HEK293 (cell line): ENCODE results near the gene PPFIA2.

ENCODE experiments used
- CTCF ChIA-PET: fragments of 350-600 bp; formaldehyde crosslinking; extraction: SDS; loops from one replicate; lab custom pipeline; 2021; ENCODE audit warnings: antibody characterized with exemption; lab: Yijun Ruan, JAX
- POLR2A ChIA-PET: fragments of 300-600 bp; formaldehyde crosslinking; extraction: SDS; loops from one replicate; lab custom pipeline; 2020; ENCODE audit warnings: antibody characterized with exemption, inconsistent platforms; lab: Yijun Ruan, JAX
- H3K27ac ChIP-seq: fragments of 200-500 bp; sonication (Bioruptor generic); 2 replicates; pipeline ENCODE4 v1.5.1; 2014; ENCODE audit warnings: low read depth, low read length, control low read depth, inconsistent platforms; ENCODE audit errors: extremely low read depth
- H3K36me3 ChIP-seq, 2 experiments: fragments of 200-500 bp in 1 of 2; sonication (Bioruptor generic) in 1 of 2; 1 replicate in 1 of 2; 2 replicates in 1 of 2; pipeline ENCODE4 v1.5.1; 2014 to 2017; ENCODE audit warnings: inconsistent platforms in 2 of 2, low read length in 2 of 2; ENCODE audit not compliant: control insufficient read depth in 2 of 2, insufficient read depth in 1 of 2
- H3K4me1 ChIP-seq: fragments of 200-500 bp; sonication (Bioruptor generic); 2 replicates; pipeline ENCODE4 v1.5.1; 2014; ENCODE audit warnings: mild to moderate bottlenecking, low read length, inconsistent platforms; ENCODE audit not compliant: control insufficient read depth, insufficient read depth
- H3K4me3 ChIP-seq: 2 replicates; pipeline ENCODE4 v1.5.1; 2011; ENCODE audit warnings: low read depth, mild to moderate bottlenecking, control low read depth, low read length, moderate library complexity
- H3K9me3 ChIP-seq: fragments of 200-500 bp; sonication (Bioruptor generic); 2 replicates; pipeline ENCODE4 v1.5.1; 2014; ENCODE audit warnings: low read depth, low read length, inconsistent platforms; ENCODE audit not compliant: control insufficient read depth, insufficient read depth
- KLF8 ChIP-seq: fragments of 450-650 bp; formaldehyde crosslinking; IDR thresholded peaks from 2 replicates; pipeline ENCODE4 v1.5.1; 2016; ENCODE audit warnings: missing biosample characterization, missing genetic modification characterization
- MYNN ChIP-seq: fragments of 450-650 bp; formaldehyde crosslinking; IDR thresholded peaks from 2 replicates; pipeline ENCODE4 v1.5.1; 2016; ENCODE audit warnings: missing biosample characterization, missing genetic modification characterization, borderline replicate concordance
- SETDB1 ChIP-seq: IDR thresholded peaks from one replicate; pipeline ENCODE4 v1.6.1; 2017; ENCODE audit warnings: mild to moderate bottlenecking, low read length, moderate library complexity, mixed read lengths; ENCODE audit not compliant: insufficient read length
- ZBTB1 ChIP-seq: fragments of 450-650 bp; formaldehyde crosslinking; IDR thresholded peaks from 2 replicates; pipeline ENCODE4 v1.5.1; 2016; ENCODE audit warnings: missing biosample characterization, missing genetic modification characterization
- ZIC2 ChIP-seq: fragments of 450-650 bp; formaldehyde crosslinking; IDR thresholded peaks from 2 replicates; pipeline ENCODE4 v1.5.1; 2016; ENCODE audit warnings: missing biosample characterization, missing genetic modification characterization
- ZNF112 ChIP-seq: fragments of 450-650 bp; formaldehyde crosslinking; IDR thresholded peaks from 2 replicates; pipeline ENCODE4 v1.5.0; 2017; ENCODE audit warnings: missing biosample characterization, missing genetic modification characterization
- ZNF157 ChIP-seq: fragments of 450-650 bp; formaldehyde crosslinking; IDR thresholded peaks from 2 replicates; pipeline ENCODE4 v1.5.1; 2016; ENCODE audit warnings: missing biosample characterization, missing genetic modification characterization
- ZNF221 ChIP-seq: fragments of 450-650 bp; formaldehyde crosslinking; IDR thresholded peaks from 2 replicates; pipeline ENCODE4 v1.5.1; 2017; ENCODE audit warnings: missing biosample characterization, missing genetic modification characterization, borderline replicate concordance
- ZNF239 ChIP-seq: fragments of 450-650 bp; formaldehyde crosslinking; IDR thresholded peaks from 2 replicates; pipeline ENCODE4 v1.5.1; 2016; ENCODE audit warnings: missing biosample characterization, missing genetic modification characterization
- ZNF248 ChIP-seq: fragments of 450-650 bp; formaldehyde crosslinking; IDR thresholded peaks from 2 replicates; pipeline ENCODE4 v1.5.1; 2017; ENCODE audit warnings: missing biosample characterization, missing genetic modification characterization
- ZNF292 ChIP-seq: fragments of 450-650 bp; formaldehyde crosslinking; IDR thresholded peaks from 2 replicates; pipeline ENCODE4 v1.5.1; 2016; ENCODE audit warnings: low read depth, missing biosample characterization, missing genetic modification characterization, borderline replicate concordance
- ZNF501 ChIP-seq: fragments of 450-650 bp; formaldehyde crosslinking; IDR thresholded peaks from 2 replicates; pipeline ENCODE4 v1.5.1; 2016; ENCODE audit warnings: missing biosample characterization, missing genetic modification characterization
- ZNF544 ChIP-seq: fragments of 450-650 bp; formaldehyde crosslinking; IDR thresholded peaks from 2 replicates; pipeline ENCODE4 v1.5.0; 2017; ENCODE audit warnings: missing biosample characterization, missing genetic modification characterization
- ZNF548 ChIP-seq: fragments of 450-650 bp; formaldehyde crosslinking; IDR thresholded peaks from 2 replicates; pipeline ENCODE4 v1.5.1; 2016; ENCODE audit warnings: missing biosample characterization, missing genetic modification characterization
- ZNF560 ChIP-seq: fragments of 450-650 bp; formaldehyde crosslinking; IDR thresholded peaks from 2 replicates; pipeline ENCODE4 v1.5.1; 2017; ENCODE audit warnings: missing biosample characterization, missing genetic modification characterization, borderline replicate concordance
- ZNF629 ChIP-seq: fragments of 450-650 bp; formaldehyde crosslinking; IDR thresholded peaks from 2 replicates; pipeline ENCODE4 v1.5.1; 2017; ENCODE audit warnings: missing biosample characterization, missing genetic modification characterization
- ZNF701 ChIP-seq: fragments of 450-650 bp; formaldehyde crosslinking; IDR thresholded peaks from 2 replicates; pipeline ENCODE4 v1.5.1; 2016; ENCODE audit warnings: missing biosample characterization, missing genetic modification characterization
- ZNF747 ChIP-seq: fragments of 450-650 bp; formaldehyde crosslinking; IDR thresholded peaks from 2 replicates; pipeline ENCODE4 v1.5.1; 2016; ENCODE audit warnings: missing biosample characterization, missing genetic modification characterization
- ZNF837 ChIP-seq: fragments of 450-650 bp; formaldehyde crosslinking; IDR thresholded peaks from 2 replicates; pipeline ENCODE4 v1.5.1; 2016; ENCODE audit warnings: missing biosample characterization, missing genetic modification characterization
- ZNF843 ChIP-seq: fragments of 450-650 bp; formaldehyde crosslinking; IDR thresholded peaks from 2 replicates; pipeline ENCODE4 v1.5.1; 2016; ENCODE audit warnings: missing biosample characterization, missing genetic modification characterization
- TF ChIP-seq, protein P1 (sequence below): fragments of 450-650 bp; formaldehyde crosslinking; IDR thresholded peaks from 2 replicates; pipeline ENCODE4 v1.5.1; 2016; ENCODE audit warnings: missing biosample characterization, missing genetic modification characterization
- TF ChIP-seq, protein P2 (sequence below): fragments of 450-650 bp; formaldehyde crosslinking; IDR thresholded peaks from 2 replicates; pipeline ENCODE4 v1.5.1; 2016; ENCODE audit warnings: missing biosample characterization, missing genetic modification characterization
- TF ChIP-seq, protein P3 (sequence below): fragments of 450-650 bp; formaldehyde crosslinking; IDR thresholded peaks from 2 replicates; pipeline ENCODE4 v1.5.1; 2017; ENCODE audit warnings: missing biosample characterization, missing genetic modification characterization
- TF ChIP-seq, protein P4 (sequence below): fragments of 450-650 bp; formaldehyde crosslinking; IDR thresholded peaks from 2 replicates; pipeline ENCODE4 v1.5.1; 2016; ENCODE audit warnings: missing biosample characterization, missing genetic modification characterization
- TF ChIP-seq, protein P5 (sequence below): fragments of 450-650 bp; formaldehyde crosslinking; IDR thresholded peaks from 2 replicates; pipeline ENCODE4 v1.5.1; 2016; ENCODE audit warnings: missing biosample characterization, missing genetic modification characterization, low read depth
- TF ChIP-seq, protein P6 (sequence below): fragments of 450-650 bp; formaldehyde crosslinking; IDR thresholded peaks from 2 replicates; pipeline ENCODE4 v1.5.1; 2016; ENCODE audit warnings: missing biosample characterization, missing genetic modification characterization, borderline replicate concordance

PPFIA2 gene

DNA sequence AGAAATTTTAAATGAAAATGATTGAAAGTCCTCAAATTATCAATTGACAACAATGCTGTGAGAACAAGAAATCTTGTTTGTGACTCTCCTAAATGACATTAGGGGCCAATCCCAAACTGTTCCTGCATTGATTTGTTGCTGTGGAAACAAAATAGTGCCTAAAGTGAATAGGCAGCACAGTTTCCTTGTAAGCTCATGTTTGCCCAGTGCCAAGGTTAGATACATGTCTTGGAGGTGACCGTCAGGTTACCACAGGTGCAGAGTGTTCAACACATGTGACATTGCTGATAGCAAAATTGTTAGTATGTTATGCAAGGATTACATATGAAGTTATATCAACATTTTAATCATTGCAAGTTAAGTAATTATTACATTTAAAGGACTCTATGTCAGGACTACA, 388.7 kb downstream of the PPFIA2 start:
- TF ChIP-seq, protein P1, sequence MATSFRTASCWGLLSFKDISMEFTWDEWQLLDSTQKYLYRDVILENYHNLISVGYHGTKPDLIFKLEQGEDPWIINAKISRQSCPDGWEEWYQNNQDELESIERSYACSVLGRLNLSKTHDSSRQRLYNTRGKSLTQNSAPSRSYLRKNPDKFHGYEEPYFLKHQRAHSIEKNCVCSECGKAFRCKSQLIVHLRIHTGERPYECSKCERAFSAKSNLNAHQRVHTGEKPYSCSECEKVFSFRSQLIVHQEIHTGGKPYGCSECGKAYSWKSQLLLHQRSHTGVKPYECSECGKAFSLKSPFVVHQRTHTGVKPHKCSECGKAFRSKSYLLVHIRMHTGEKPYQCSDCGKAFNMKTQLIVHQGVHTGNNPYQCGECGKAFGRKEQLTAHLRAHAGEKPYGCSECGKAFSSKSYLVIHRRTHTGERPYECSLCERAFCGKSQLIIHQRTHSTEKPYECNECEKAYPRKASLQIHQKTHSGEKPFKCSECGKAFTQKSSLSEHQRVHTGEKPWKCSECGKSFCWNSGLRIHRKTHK (tag by site-specific recombination), result no peak
- TF ChIP-seq ZBTB1 (tag by site-specific recombination) (no peak), ZNF292 (tag by site-specific recombination) (no peak), ZNF837 (tag by site-specific recombination) (no peak), ZNF747 (tag by site-specific recombination) (no peak), ZNF544 (tag by site-specific recombination) (no peak), ZNF501 (tag by site-specific recombination) (no peak), KLF8 (tag by site-specific recombination) (no peak), SETDB1 (no peak), ZNF239 (tag by site-specific recombination) (no peak), ZNF248 (tag by site-specific recombination) (no peak), ZNF112 (tag by site-specific recombination) (no peak), ZNF843 (tag by site-specific recombination) (no peak), ZNF221 (tag by site-specific recombination) (no peak), ZNF548 (tag by site-specific recombination) (no peak), ZNF629 (tag by site-specific recombination) (no peak), ZNF701 (tag by site-specific recombination) (no peak)
- TF ChIP-seq, protein P2, sequence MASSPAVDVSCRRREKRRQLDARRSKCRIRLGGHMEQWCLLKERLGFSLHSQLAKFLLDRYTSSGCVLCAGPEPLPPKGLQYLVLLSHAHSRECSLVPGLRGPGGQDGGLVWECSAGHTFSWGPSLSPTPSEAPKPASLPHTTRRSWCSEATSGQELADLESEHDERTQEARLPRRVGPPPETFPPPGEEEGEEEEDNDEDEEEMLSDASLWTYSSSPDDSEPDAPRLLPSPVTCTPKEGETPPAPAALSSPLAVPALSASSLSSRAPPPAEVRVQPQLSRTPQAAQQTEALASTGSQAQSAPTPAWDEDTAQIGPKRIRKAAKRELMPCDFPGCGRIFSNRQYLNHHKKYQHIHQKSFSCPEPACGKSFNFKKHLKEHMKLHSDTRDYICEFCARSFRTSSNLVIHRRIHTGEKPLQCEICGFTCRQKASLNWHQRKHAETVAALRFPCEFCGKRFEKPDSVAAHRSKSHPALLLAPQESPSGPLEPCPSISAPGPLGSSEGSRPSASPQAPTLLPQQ (tag by site-specific recombination), result no peak
- TF ChIP-seq, protein P3, sequence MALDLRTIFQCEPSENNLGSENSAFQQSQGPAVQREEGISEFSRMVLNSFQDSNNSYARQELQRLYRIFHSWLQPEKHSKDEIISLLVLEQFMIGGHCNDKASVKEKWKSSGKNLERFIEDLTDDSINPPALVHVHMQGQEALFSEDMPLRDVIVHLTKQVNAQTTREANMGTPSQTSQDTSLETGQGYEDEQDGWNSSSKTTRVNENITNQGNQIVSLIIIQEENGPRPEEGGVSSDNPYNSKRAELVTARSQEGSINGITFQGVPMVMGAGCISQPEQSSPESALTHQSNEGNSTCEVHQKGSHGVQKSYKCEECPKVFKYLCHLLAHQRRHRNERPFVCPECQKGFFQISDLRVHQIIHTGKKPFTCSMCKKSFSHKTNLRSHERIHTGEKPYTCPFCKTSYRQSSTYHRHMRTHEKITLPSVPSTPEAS (tag by site-specific recombination), result no peak
- ChIA-PET CTCF (no interaction called here), POLR2A (no interaction called here)
- no peaks in the 10 kb centered on the region for H3K9me3 ChIP-seq
- H3K36me3 ChIP-seq, result no peaks in the 10 kb centered on the region
- no peak overlapping the region for H3K4me3 ChIP-seq
- H3K4me1 ChIP-seq, result no peaks in the 10 kb centered on the region
- H3K27ac ChIP-seq, result no peak overlapping the region

DNA sequence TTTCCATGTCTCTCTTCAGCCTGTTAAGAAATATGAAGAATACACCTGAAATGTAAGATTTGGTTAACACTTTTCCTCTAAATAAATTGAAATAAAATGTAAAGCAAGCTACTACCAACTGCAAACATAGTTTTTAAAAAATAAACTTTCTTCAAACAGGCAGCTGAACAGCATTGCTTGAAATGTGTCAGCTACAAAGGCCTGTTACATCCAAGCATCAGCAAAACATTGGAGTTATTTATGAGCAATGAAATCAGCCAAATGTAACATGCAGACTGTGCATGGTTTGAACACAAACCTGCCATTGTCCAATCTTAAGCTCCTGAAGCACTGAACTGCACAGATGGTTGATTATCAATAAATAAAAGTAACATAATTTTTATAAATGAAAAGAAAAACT, 390.0 kb downstream of the PPFIA2 start:
- Histone ChIP-seq H3K4me1 (no peaks in the 10 kb centered on the region), H3K36me3 (no peaks in the 10 kb centered on the region), H3K27ac (no peak overlapping the region), H3K4me3 (no peak overlapping the region), H3K9me3 (no peaks in the 10 kb centered on the region)
- ChIA-PET POLR2A (no interaction called here), CTCF (interaction anchor here (0.6 kb wide), 2 partner anchors 186 to 363 kb away, joined by 3 read pairs; no protein-coding TSS in a partner anchor)
- TF ChIP-seq, protein P4, sequence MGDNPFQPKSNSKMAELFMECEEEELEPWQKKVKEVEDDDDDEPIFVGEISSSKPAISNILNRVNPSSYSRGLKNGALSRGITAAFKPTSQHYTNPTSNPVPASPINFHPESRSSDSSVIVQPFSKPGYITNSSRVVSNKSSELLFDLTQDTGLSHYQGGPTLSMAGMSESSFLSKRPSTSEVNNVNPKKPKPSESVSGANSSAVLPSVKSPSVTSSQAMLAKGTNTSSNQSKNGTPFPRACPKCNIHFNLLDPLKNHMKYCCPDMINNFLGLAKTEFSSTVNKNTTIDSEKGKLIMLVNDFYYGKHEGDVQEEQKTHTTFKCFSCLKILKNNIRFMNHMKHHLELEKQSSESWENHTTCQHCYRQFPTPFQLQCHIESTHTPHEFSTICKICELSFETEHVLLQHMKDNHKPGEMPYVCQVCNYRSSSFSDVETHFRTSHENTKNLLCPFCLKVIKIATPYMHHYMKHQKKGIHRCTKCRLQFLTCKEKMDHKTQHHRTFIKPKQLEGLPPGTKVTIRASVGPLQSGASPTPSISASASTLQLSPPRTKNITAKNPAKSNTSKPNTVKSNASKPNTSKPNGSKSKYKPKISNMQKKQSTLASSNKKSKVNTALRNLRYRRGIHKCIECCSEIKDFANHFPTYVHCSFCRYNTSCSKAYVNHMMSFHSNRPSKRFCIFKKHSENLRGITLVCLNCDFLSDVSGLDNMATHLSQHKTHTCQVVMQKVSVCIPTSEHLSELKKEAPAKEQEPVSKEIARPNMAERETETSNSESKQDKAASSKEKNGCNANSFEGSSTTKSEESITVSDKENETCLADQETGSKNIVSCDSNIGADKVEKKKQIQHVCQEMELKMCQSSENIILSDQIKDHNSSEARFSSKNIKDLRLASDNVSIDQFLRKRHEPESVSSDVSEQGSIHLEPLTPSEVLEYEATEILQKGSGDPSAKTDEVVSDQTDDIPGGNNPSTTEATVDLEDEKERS (tag by site-specific recombination), result no peak
- TF ChIP-seq, protein P5, sequence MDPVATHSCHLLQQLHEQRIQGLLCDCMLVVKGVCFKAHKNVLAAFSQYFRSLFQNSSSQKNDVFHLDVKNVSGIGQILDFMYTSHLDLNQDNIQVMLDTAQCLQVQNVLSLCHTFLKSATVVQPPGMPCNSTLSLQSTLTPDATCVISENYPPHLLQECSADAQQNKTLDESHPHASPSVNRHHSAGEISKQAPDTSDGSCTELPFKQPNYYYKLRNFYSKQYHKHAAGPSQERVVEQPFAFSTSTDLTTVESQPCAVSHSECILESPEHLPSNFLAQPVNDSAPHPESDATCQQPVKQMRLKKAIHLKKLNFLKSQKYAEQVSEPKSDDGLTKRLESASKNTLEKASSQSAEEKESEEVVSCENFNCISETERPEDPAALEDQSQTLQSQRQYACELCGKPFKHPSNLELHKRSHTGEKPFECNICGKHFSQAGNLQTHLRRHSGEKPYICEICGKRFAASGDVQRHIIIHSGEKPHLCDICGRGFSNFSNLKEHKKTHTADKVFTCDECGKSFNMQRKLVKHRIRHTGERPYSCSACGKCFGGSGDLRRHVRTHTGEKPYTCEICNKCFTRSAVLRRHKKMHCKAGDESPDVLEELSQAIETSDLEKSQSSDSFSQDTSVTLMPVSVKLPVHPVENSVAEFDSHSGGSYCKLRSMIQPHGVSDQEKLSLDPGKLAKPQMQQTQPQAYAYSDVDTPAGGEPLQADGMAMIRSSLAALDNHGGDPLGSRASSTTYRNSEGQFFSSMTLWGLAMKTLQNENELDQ (tag by site-specific recombination), result no peak
- TF ChIP-seq ZNF560 (tag by site-specific recombination), result no peak
- no peak for TF ChIP-seq ZNF629 (tag by site-specific recombination)
- no peak for TF ChIP-seq ZNF157 (tag by site-specific recombination)
- no peak for TF ChIP-seq ZIC2 (tag by site-specific recombination)
- TF ChIP-seq, protein P6, sequence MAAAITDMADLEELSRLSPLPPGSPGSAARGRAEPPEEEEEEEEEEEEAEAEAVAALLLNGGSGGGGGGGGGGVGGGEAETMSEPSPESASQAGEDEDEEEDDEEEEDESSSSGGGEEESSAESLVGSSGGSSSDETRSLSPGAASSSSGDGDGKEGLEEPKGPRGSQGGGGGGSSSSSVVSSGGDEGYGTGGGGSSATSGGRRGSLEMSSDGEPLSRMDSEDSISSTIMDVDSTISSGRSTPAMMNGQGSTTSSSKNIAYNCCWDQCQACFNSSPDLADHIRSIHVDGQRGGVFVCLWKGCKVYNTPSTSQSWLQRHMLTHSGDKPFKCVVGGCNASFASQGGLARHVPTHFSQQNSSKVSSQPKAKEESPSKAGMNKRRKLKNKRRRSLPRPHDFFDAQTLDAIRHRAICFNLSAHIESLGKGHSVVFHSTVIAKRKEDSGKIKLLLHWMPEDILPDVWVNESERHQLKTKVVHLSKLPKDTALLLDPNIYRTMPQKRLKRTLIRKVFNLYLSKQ (tag by site-specific recombination), result no peak
- no peak for TF ChIP-seq MYNN (tag by site-specific recombination)
